IPS DF 6.9 (cell line): ENCODE measurements around the gene ZNF460.
"Not testable (repeated sequence)": the region's sequence is repeated elsewhere in the genome, so short reads cannot be mapped to it uniquely, and the experiment has no call there.

ENCODE experiments used
- DNase-seq: peaks from one replicate; pipeline ENCODE4 v3.0.0-alpha.2; 2013; ENCODE audit warnings: low read depth, low spot score
- H3K27ac ChIP-seq: one replicate; pipeline ENCODE4 v1.5.1; 2013; ENCODE audit warnings: low read length, control low read depth
- H3K27me3 ChIP-seq: 2 replicates; pipeline ENCODE4 v1.6.1; 2013; ENCODE audit warnings: mild to moderate bottlenecking, low read length; ENCODE audit not compliant: control insufficient read depth, insufficient read depth
- H3K36me3 ChIP-seq: 2 replicates; pipeline ENCODE4 v1.6.1; 2013; ENCODE audit warnings: low read length; ENCODE audit not compliant: control insufficient read depth, insufficient read depth
- H3K4me1 ChIP-seq: 2 replicates; pipeline ENCODE4 v1.6.1; 2013; ENCODE audit warnings: low read length; ENCODE audit not compliant: control insufficient read depth, insufficient read depth
- H3K4me3 ChIP-seq: 2 replicates; pipeline ENCODE4 v1.5.1; 2013; ENCODE audit warnings: mild to moderate bottlenecking, low read length
- H3K9me3 ChIP-seq: 2 replicates; pipeline ENCODE4 v1.6.1; 2013; ENCODE audit warnings: low read length, inconsistent platforms; ENCODE audit not compliant: control insufficient read depth, insufficient read depth
- WGBS: extraction: QIAGEN DNeasy Blood & Tissue Kit; methylation state at CpG from one replicate; pipeline ENCODE4 v1.1.7; 2013; ENCODE audit warnings: mixed read lengths, missing lambda C conversion rate; ENCODE audit not compliant: insufficient read length, insufficient coverage; 5-methylcytosine and 5-hydroxymethylcytosine counted together

Gene ZNF460

GRCh38 chr19:57248646-57249045, 31.6 kb upstream of the ZNF460 start:
- H3K4me3 ChIP-seq: no peak overlapping the region

DNA sequence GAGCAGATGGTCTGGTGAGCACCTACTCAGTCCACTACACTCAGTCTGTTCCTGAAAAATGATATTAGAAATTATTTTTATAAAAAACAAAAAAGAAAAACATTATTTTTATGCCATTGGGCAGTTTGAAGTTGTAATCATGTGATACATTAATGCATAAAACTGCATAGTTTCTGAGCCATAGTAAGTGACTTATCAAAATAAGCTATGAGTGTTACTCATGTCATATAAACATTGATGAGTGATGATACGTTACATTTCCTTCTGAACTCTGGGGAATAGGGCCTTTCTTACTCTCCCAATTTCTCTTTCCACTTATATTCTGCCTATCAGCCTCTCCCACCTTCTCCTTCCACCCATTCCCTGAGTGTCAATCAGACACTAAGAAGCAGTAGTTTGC, 31.0 kb upstream of the ZNF460 start:
- no peak for DNase-seq
- whole genome bisulfite sequencing: no CpG with 5 or more reads among the region's 1 CpG
- Histone ChIP-seq H3K4me1 (no peaks in the 10 kb centered on the region), H3K27ac (no peak overlapping the region), H3K27me3 (no peaks in the 10 kb centered on the region), H3K36me3 (peaks cover 5% of the 10 kb centered on the region), H3K9me3 (no peaks in the 10 kb centered on the region), H3K4me3 (no peak overlapping the region)

More at GRCh38 chr19:57248646-57249045, 31.6 kb upstream of the ZNF460 start:
- peaks cover 8% of the 10 kb centered on the region for H3K36me3 ChIP-seq
- WGBS: no CpG with 5 or more reads among the region's 6 CpGs
- no peak overlapping the region for H3K27ac ChIP-seq
- H3K4me1 ChIP-seq: no peaks in the 10 kb centered on the region
- H3K9me3 ChIP-seq: no peaks in the 10 kb centered on the region
- no peak for DNase-seq
- H3K27me3 ChIP-seq: no peaks in the 10 kb centered on the region

- H3K27me3 ChIP-seq, H3K27ac ChIP-seq, DNase-seq, H3K4me1 ChIP-seq, H3K9me3 ChIP-seq, H3K36me3 ChIP-seq, H3K4me3 ChIP-seq: not testable (repeated sequence)
- no CpG with 5 or more reads among the region's 11 CpGs for WGBS
Observed at GRCh38 chr19:57253767-57254166, 26.5 kb upstream of the ZNF460 start.

DNA sequence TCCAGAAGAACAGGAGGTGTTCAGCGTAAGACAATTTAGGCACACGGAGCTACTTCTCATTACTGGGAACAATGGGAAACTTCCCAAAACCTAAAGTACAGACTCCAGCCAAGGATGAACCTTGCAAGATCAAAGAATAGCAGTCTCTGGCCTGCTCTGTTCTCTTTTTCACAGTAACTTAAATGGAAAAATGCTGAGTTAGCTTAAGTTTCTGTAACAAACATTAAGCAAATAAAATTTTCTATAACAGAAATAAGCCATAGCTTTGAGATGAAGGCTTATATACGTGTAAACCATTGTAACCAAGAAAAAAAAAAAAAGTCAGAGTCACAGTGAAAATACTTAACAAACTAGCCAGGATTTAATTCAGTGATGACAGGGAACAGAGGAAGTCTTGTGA, 18.2 kb upstream of the ZNF460 start:
- Histone ChIP-seq H3K9me3 (no peaks in the 10 kb centered on the region), H3K4me1 (no peaks in the 10 kb centered on the region), H3K27ac (no peak overlapping the region), H3K36me3 (no peaks in the 10 kb centered on the region), H3K27me3 (no peaks in the 10 kb centered on the region), H3K4me3 (no peak overlapping the region)
- no CpG with 5 or more reads among the region's 3 CpGs for WGBS
- no peak for DNase-seq

DNA sequence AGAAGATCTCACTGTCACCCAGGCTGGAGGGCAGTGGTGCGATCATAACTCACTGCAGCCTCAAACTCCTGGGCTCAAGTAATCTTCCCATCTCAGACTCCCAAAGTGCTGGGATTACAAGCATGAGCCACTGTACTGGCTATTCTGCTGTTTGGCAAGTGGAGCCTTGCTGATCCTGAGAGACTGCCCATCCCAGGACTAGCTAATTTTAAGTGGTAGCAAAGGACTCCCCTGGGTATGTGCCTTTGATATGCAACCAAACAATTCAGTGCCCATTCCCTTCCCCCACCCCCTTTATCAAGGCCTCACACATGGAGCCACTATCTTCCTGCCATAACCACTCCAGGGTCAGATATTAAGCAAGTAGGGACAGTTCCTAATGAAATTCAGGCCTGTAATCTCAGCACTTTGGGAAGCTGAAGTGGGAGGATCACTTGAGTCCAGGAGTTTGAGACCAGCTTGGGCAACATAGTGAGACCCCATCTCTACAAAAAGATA, 17.0 kb upstream of the ZNF460 start:
- no peak overlapping the region for H3K27ac ChIP-seq
- no CpG with 5 or more reads among the region's 1 CpG for WGBS
- H3K27me3 ChIP-seq: no peaks in the 10 kb centered on the region
- H3K4me3 ChIP-seq: no peak overlapping the region
- no peaks in the 10 kb centered on the region for H3K9me3 ChIP-seq
- H3K36me3 ChIP-seq: no peaks in the 10 kb centered on the region
- no peak for DNase-seq
- H3K4me1 ChIP-seq: no peaks in the 10 kb centered on the region; the same call in 1 of the 2 replicates

GRCh38 chr19:57267291-57267690, 13.0 kb upstream of the ZNF460 start:
- Histone ChIP-seq H3K4me3 (no peak overlapping the region), H3K4me1 (no peaks in the 10 kb centered on the region; the same call in 1 of the 2 replicates), H3K27ac (no peak overlapping the region), H3K9me3 (no peaks in the 10 kb centered on the region), H3K36me3 (no peaks in the 10 kb centered on the region), H3K27me3 (no peaks in the 10 kb centered on the region)
- WGBS: no CpG with 5 or more reads among the region's 3 CpGs
- DNase-seq: no peak

DNA sequence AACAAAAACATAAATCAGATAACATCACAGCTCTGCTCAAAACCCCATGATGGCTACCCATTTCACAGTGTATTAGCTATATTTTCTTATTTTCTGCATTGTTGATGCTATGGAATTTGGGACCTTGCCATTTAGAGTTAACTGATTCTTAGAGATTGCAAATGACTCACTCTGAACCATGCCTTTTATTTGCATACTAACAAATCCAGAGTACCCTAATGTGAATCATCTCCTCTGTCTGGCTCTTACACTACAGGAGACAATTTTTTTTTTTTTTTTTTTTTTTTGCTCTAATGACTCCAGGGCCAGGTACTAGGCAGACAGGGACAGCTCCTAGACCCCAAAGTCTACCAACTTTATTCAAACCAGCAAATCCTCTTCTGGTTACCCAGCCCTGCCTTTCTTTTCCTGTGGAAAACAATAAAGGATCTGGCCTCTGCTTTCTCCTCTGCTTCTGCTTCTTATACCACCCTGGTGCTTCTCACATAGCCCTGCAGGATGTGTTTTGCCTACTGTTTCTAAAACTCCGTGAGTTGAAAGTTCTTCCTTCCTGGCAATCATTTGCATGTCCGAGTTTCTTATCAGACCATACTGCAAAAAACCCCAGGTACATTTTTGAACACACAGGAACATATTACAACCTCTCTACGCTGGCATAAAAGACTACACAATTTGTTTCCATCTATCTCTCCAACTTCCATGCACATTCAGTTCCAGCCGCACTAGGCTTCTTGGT, 10.6 kb upstream of the ZNF460 start:
- no peak for DNase-seq
- H3K36me3 ChIP-seq: no peaks in the 10 kb centered on the region
- no CpG with 5 or more reads among the region's 4 CpGs for WGBS
- no peak overlapping the region for H3K4me3 ChIP-seq
- no peaks in the 10 kb centered on the region for H3K9me3 ChIP-seq
- no peak overlapping the region for H3K27ac ChIP-seq
- no peaks in the 10 kb centered on the region for H3K27me3 ChIP-seq
- H3K4me1 ChIP-seq: no peaks in the 10 kb centered on the region; the same call in 1 of the 2 replicates

DNA sequence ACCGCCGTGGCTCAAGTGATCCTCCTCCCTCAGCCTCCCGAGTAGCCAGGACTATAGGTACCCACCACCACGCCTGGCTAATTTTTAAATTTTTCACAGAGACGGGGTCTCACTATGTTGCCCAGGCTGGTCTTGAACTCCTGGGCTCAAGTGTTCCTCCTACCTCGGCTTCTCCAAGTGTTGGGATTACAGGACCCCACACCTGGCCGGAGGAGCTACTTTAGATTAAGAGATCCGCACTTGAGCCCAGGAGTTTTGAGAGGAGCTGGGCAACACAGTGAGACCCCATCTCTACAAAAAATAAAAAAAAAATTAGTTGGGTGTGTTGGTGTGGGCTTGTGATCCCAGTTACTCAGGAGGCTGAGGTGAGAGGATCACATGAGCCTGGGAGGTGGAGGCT, 9.0 kb upstream of the ZNF460 start:
- H3K27me3 ChIP-seq: no peaks in the 10 kb centered on the region
- H3K4me1 ChIP-seq: no peaks in the 10 kb centered on the region; the same call in 1 of the 2 replicates
- H3K27ac ChIP-seq: no peak overlapping the region
- no CpG with 5 or more reads among the region's 8 CpGs for WGBS
- H3K9me3 ChIP-seq: no peaks in the 10 kb centered on the region
- H3K36me3 ChIP-seq: no peaks in the 10 kb centered on the region
- H3K4me3 ChIP-seq: no peak overlapping the region
- DNase-seq: no peak

DNA sequence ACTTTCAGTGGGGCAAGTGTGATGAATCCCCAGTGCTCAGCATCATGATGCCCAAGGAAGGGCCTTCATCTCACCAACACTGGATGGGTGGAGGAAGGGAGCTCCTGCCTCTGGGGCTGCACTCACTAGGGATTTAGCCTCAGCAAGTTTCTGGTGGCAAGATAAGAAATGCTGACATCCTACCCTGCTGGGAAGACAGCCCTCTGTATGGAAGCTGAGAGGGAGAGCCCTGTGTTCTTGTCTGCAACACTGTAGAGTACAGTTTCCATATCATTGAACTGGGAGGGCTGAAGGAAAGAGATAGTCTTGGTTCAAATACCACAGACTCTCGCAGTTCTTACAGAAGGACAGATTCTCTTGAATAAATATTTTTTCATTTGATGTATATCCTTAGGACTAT, 7.3 kb upstream of the ZNF460 start:
- no CpG with 5 or more reads among the region's 1 CpG for WGBS
- Histone ChIP-seq H3K9me3 (no peaks in the 10 kb centered on the region), H3K4me3 (no peak overlapping the region), H3K27me3 (no peaks in the 10 kb centered on the region), H3K4me1 (no peaks in the 10 kb centered on the region), H3K27ac (no peak overlapping the region), H3K36me3 (no peaks in the 10 kb centered on the region)
- no peak for DNase-seq

- H3K4me3 ChIP-seq: no peak overlapping the region
- no peak overlapping the region for H3K27ac ChIP-seq
- WGBS: no CpG with 5 or more reads among the region's 1 CpG
- no peaks in the 10 kb centered on the region for H3K27me3 ChIP-seq
- DNase-seq: no peak
- H3K9me3 ChIP-seq: no peaks in the 10 kb centered on the region
- no peaks in the 10 kb centered on the region for H3K4me1 ChIP-seq
- no peaks in the 10 kb centered on the region for H3K36me3 ChIP-seq
Observed at GRCh38 chr19:57276430-57276829, 3.9 kb upstream of the ZNF460 start.

GRCh38 chr19:57278481-57278880, 1.8 kb upstream of the ZNF460 start:
- not testable (repeated sequence) for H3K9me3 ChIP-seq, H3K36me3 ChIP-seq, H3K27ac ChIP-seq, DNase-seq, H3K27me3 ChIP-seq, H3K4me3 ChIP-seq, H3K4me1 ChIP-seq
- no CpG with 5 or more reads among the region's 2 CpGs for WGBS
